WTC11 (cell line): ENCODE data around the gene BEX2.

Source experiments
- CTCF ChIP-seq: fragments of 200-600 bp; IDR thresholded peaks from 2 replicates; pipeline ENCODE4 v1.8.0; 2022; ENCODE audit warnings: antibody characterized with exemption
- ELF4 ChIP-seq: sonication (generic); formaldehyde crosslinking; IDR thresholded peaks from 2 replicates; pipeline ENCODE4 v1.8.1; 2022; ENCODE audit warnings: low read depth, mild to moderate bottlenecking, moderate library complexity, missing genetic modification reagents
- ESRRA ChIP-seq: sonication (generic); formaldehyde crosslinking; IDR thresholded peaks from 2 replicates; pipeline ENCODE4 v1.8.1; 2022; ENCODE audit warnings: mild to moderate bottlenecking, missing genetic modification reagents, borderline replicate concordance
- NFATC4 ChIP-seq: fragments of 250-450 bp; sonication (Bioruptor Pico); IDR thresholded peaks from 2 replicates; pipeline ENCODE4 v1.9.0; 2021; ENCODE audit warnings: mild to moderate bottlenecking
- NR1H2 ChIP-seq: sonication (generic); formaldehyde crosslinking; IDR thresholded peaks from 2 replicates; pipeline ENCODE4 v1.9.0; 2021; ENCODE audit warnings: mild to moderate bottlenecking, moderate library complexity, missing genetic modification reagents
- NR3C1 ChIP-seq: sonication (generic); formaldehyde crosslinking; conservative IDR thresholded peaks from 2 replicates; pipeline ENCODE4 v1.8.1; 2023; ENCODE audit warnings: low read depth, mild to moderate bottlenecking, missing genetic modification reagents
- TEAD4 ChIP-seq: sonication (generic); formaldehyde crosslinking; IDR thresholded peaks from 2 replicates; pipeline ENCODE4 v1.8.0; 2022; ENCODE audit warnings: mild to moderate bottlenecking, missing genetic modification reagents
- USF1 ChIP-seq: sonication (generic); formaldehyde crosslinking; IDR thresholded peaks from 2 replicates; pipeline ENCODE4 v1.8.0; 2022; ENCODE audit warnings: mild to moderate bottlenecking, missing genetic modification reagents
- USF2 ChIP-seq: sonication (generic); formaldehyde crosslinking; IDR thresholded peaks from 2 replicates; pipeline ENCODE4 v1.8.1; 2023; ENCODE audit warnings: mild to moderate bottlenecking, missing genetic modification reagents, moderate library complexity
- ZNF425 ChIP-seq: fragments of 250-450 bp; sonication (Bioruptor Pico); conservative IDR thresholded peaks from 2 replicates; pipeline ENCODE4 v1.9.0; 2021; ENCODE audit warnings: mild to moderate bottlenecking
- TF ChIP-seq, protein P1 (sequence below): sonication (generic); formaldehyde crosslinking; IDR thresholded peaks from 2 replicates; pipeline ENCODE4 v1.8.0; 2022; ENCODE audit warnings: mild to moderate bottlenecking, missing genetic modification reagents
- TF ChIP-seq, protein P2 (sequence below): sonication (generic); formaldehyde crosslinking; IDR thresholded peaks from 2 replicates; pipeline ENCODE4 v1.8.1; 2023; ENCODE audit warnings: mild to moderate bottlenecking, moderate library complexity, missing genetic modification reagents
- TF ChIP-seq, protein P3 (sequence below): sonication (generic); formaldehyde crosslinking; IDR thresholded peaks from 2 replicates; pipeline ENCODE4 v1.8.1; 2022; ENCODE audit warnings: missing genetic modification reagents, borderline replicate concordance
- TF ChIP-seq, protein P4 (sequence below): sonication (generic); formaldehyde crosslinking; conservative IDR thresholded peaks from 2 replicates; pipeline ENCODE4 v1.8.1; 2022; ENCODE audit warnings: mild to moderate bottlenecking, missing genetic modification reagents

DNA sequence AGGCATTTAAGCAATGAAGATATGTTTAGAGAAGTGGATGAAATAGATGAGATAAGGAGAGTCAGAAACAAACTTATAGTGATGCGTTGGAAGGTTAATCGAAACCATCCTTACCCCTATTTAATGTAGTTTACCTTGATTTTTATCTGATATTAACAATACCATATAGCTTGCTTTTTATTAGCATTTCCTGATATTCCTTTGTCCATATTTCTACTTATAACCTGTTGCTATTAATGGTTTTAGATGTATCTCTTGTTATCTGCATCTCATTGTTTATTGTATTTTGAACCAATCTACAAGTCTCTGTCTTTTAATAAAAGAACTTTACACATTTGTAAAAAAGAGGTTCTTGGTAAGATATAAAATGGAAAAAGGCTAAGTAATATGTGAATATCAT is 47.1 kb upstream of the BEX2 start:
- TF ChIP-seq NR3C1 (CRISPR knock-in tag) = no peak
- TF ChIP-seq, protein P1, sequence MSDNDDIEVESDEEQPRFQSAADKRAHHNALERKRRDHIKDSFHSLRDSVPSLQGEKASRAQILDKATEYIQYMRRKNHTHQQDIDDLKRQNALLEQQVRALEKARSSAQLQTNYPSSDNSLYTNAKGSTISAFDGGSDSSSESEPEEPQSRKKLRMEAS (CRISPR knock-in tag) = no peak
- TF ChIP-seq ELF4 = no peak
- no peak for TF ChIP-seq CTCF
- TF ChIP-seq, protein P2, sequence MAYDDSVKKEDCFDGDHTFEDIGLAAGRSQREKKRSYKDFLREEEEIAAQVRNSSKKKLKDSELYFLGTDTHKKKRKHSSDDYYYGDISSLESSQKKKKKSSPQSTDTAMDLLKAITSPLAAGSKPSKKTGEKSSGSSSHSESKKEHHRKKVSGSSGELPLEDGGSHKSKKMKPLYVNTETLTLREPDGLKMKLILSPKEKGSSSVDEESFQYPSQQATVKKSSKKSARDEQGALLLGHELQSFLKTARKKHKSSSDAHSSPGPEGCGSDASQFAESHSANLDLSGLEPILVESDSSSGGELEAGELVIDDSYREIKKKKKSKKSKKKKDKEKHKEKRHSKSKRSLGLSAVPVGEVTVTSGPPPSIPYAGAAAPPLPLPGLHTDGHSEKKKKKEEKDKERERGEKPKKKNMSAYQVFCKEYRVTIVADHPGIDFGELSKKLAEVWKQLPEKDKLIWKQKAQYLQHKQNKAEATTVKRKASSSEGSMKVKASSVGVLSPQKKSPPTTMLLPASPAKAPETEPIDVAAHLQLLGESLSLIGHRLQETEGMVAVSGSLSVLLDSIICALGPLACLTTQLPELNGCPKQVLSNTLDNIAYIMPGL (CRISPR knock-in tag) = no peak
- TF ChIP-seq, protein P3, sequence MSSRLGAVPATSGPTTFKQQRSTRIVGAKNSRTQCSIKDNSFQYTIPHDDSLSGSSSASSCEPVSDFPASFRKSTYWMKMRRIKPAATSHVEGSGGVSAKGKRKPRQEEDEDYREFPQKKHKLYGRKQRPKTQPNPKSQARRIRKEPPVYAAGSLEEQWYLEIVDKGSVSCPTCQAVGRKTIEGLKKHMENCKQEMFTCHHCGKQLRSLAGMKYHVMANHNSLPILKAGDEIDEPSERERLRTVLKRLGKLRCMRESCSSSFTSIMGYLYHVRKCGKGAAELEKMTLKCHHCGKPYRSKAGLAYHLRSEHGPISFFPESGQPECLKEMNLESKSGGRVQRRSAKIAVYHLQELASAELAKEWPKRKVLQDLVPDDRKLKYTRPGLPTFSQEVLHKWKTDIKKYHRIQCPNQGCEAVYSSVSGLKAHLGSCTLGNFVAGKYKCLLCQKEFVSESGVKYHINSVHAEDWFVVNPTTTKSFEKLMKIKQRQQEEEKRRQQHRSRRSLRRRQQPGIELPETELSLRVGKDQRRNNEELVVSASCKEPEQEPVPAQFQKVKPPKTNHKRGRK (CRISPR knock-in tag) = no peak
- TF ChIP-seq USF1 (CRISPR knock-in tag) = no peak
- TF ChIP-seq NFATC4 (CRISPR knock-in tag) = no peak
- no peak for TF ChIP-seq NR1H2
- TF ChIP-seq, protein P4, sequence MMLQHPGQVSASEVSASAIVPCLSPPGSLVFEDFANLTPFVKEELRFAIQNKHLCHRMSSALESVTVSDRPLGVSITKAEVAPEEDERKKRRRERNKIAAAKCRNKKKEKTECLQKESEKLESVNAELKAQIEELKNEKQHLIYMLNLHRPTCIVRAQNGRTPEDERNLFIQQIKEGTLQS = no peak
- no peak for TF ChIP-seq ESRRA
- TF ChIP-seq TEAD4 = no peak
- TF ChIP-seq USF2 (CRISPR knock-in tag) = no peak
- TF ChIP-seq ZNF425 (CRISPR knock-in tag) = no peak
